ENCODE results near the gene COLEC11. TPM values are rescaled to one million over a fixed set of nuclear protein-coding genes. Genes with fewer than 3 reads are reported as not detected.

COLEC11 gene
- total RNA-seq, 4 donors from 2014 or later = 2.8 to 20.5 (median 9.1) TPM

GRCh38 chr2:3584076-3584475 lies 10.8 kb upstream of the COLEC11 start:
- no peaks in the 10 kb centered on the region for H3K27me3 ChIP-seq

GRCh38 chr2:3584608-3585260 lies 10.2 kb upstream of the COLEC11 start:
- TF ChIP-seq POLR2A (IDR thresholded peaks at IDR 0.05) (no peak), CTCF (IDR thresholded peaks at IDR 0.05) (no peak)

More at GRCh38 chr2:3584076-3584475, 10.8 kb upstream of the COLEC11 start:
- peak overlapping the region in 2 of 3 donors; percentile 65 to 66 for H3K27ac ChIP-seq
- no peaks in the 10 kb centered on the region for H3K9me3 ChIP-seq
- no peak overlapping the region for H3K4me3 ChIP-seq (replicated peaks in 1 of 3)
- intact Hi-C loops (cut with DNase I) = no loop called here
- WGBS, 2 donors = 72% methylated on average over 6 of the region's 6 CpGs
- H3K36me3 ChIP-seq = peaks cover 30 to 31% of the 10 kb centered on the region in 2 donors
- TF ChIP-seq CTCF (IDR thresholded peaks at IDR 0.05) (no peak), POLR2A (IDR thresholded peaks at IDR 0.05) (no peak)
- DNase-seq = no peak
- H3K4me1 ChIP-seq = peaks cover 0 to 4% of the 10 kb centered on the region in 2 donors

GRCh38 chr2:3585261-3586109 lies 9.4 kb upstream of the COLEC11 start:
- WGBS, 2 donors = 68 to 70% methylated on average over 18 to 19 of the region's 29 CpGs
- no peak overlapping the region for H3K4me3 ChIP-seq (replicated peaks in 1 of 3)
- DNase-seq = peak in 1 of 2 donors; percentile 11
- no peak for TF ChIP-seq CTCF (IDR thresholded peaks at IDR 0.05)
- no peak for TF ChIP-seq POLR2A (IDR thresholded peaks at IDR 0.05)
- H3K9me3 ChIP-seq = no peaks in the 10 kb centered on the region
- H3K36me3 ChIP-seq = peaks cover 16 to 17% of the 10 kb centered on the region in 2 donors
- peaks cover 0 to 4% of the 10 kb centered on the region in 2 donors for H3K4me1 ChIP-seq
- intact Hi-C loops (cut with DNase I) = no loop called here
- no peaks in the 10 kb centered on the region for H3K27me3 ChIP-seq
- peak overlapping the region; percentile 65 to 66 (median 66) for H3K27ac ChIP-seq

More at GRCh38 chr2:3584608-3585260, 10.2 kb upstream of the COLEC11 start:
- no peak for DNase-seq
- 43 to 50% methylated on average over 4 of the region's 4 CpGs for WGBS, 2 donors
- Histone ChIP-seq H3K27ac (peak overlapping the region; percentile 65 to 66 (median 66)), H3K4me3 (replicated peaks in 1 of 3) (no peak overlapping the region), H3K4me1 (peaks cover 0 to 4% of the 10 kb centered on the region in 2 donors), H3K9me3 (no peaks in the 10 kb centered on the region), H3K27me3 (no peaks in the 10 kb centered on the region), H3K36me3 (peaks cover 23 to 25% of the 10 kb centered on the region in 2 donors)
- intact Hi-C loops (cut with DNase I) = no loop called here

- H3K4me1 ChIP-seq = peaks cover 0 to 4% of the 10 kb centered on the region in 2 donors
- no peaks in the 10 kb centered on the region for H3K9me3 ChIP-seq
- intact Hi-C loops (cut with DNase I) = no loop called here
- TF ChIP-seq CTCF (IDR thresholded peaks at IDR 0.05) (no peak), POLR2A (IDR thresholded peaks at IDR 0.05) (no peak)
- H3K27me3 ChIP-seq = no peaks in the 10 kb centered on the region
- no peak overlapping the region for H3K4me3 ChIP-seq (replicated peaks in 1 of 3)
- H3K27ac ChIP-seq = peak overlapping the region in 2 of 3 donors; percentile 65 to 66
- WGBS, 2 donors = 88 to 90% methylated on average over 16 of the region's 16 CpGs
- H3K36me3 ChIP-seq = peaks cover 8 to 10% of the 10 kb centered on the region in 2 donors
- DNase-seq = no peak
Measured at GRCh38 chr2:3586220-3586619, 8.7 kb upstream of the COLEC11 start.
